Panc1 (cell line): Measurements from ENCODE around the gene DGCR8. TPM values are rescaled to one million over a fixed set of nuclear protein-coding genes. Genes with fewer than 3 reads are reported as not detected.

ENCODE experiments used
- ATAC-seq: fragments of 200-7000 bp; cut with Tn5 transposase; 2 replicates; pipeline ENCODE4 v1.9.1; 2020; ENCODE audit warnings: mild to moderate bottlenecking, moderate library complexity
- BruUV-seq: library from RNA; stranded (reverse); fragments of 400-500 nt; replicated peaks from 2 replicates; lab custom pipeline; 2021; lab: Mats Ljungman, UMichigan
- CTCF ChIA-PET: fragments of 300-600 bp; sonication (Branson Sonifier 250); formaldehyde crosslinking; loops from one replicate; lab custom pipeline; 2022; ENCODE audit warnings: antibody characterized with exemption; lab: Charles Lee
- POLR2A ChIA-PET: fragments of 300-600 bp; sonication (Branson Sonifier 250); formaldehyde crosslinking; loops from one replicate; lab custom pipeline; 2022; ENCODE audit warnings: antibody characterized with exemption; lab: Charles Lee
- DNase-seq: peaks from one replicate; pipeline ENCODE4 v3.0.0-alpha.2; 2010; ENCODE audit warnings: low read depth, low spot score
- H3K27ac ChIP-seq: 2 replicates; pipeline ENCODE4 v1.5.1; 2011; ENCODE audit warnings: mild to moderate bottlenecking, low read length, inconsistent platforms
- H3K27me3 ChIP-seq: fragments of 200-500 bp; sonication (Bioruptor generic); 2 replicates; pipeline ENCODE4 v1.6.0; 2014; ENCODE audit warnings: low read length, inconsistent platforms; ENCODE audit not compliant: control insufficient read depth, insufficient read depth
- H3K36me3 ChIP-seq: fragments of 200-500 bp; sonication (Bioruptor generic); 2 replicates; pipeline ENCODE4 v1.5.1; 2014; ENCODE audit warnings: inconsistent platforms, mild to moderate bottlenecking, low read length, moderate library complexity; ENCODE audit not compliant: control insufficient read depth, insufficient read depth
- H3K4me1 ChIP-seq: 2 replicates; pipeline ENCODE4 v1.5.1; 2011; ENCODE audit warnings: inconsistent platforms, mild to moderate bottlenecking, low read length, moderate library complexity; ENCODE audit not compliant: control insufficient read depth, insufficient read depth
- H3K4me3 ChIP-seq, 2 experiments: 2 replicates each; pipeline ENCODE4 v1.5.1; 2011 to 2012; ENCODE audit warnings: low read depth in 2 of 2, low read length in 2 of 2, mild to moderate bottlenecking in 2 of 2, inconsistent platforms in 1 of 2, moderate library complexity in 1 of 2
- H3K9me3 ChIP-seq: fragments of 200-500 bp; sonication (Bioruptor generic); 2 replicates; pipeline ENCODE4 v1.5.1; 2014; ENCODE audit warnings: low read depth, mild to moderate bottlenecking, inconsistent platforms, low read length, moderate library complexity; ENCODE audit not compliant: control insufficient read depth, insufficient read depth
- POLR2AphosphoS5 ChIP-seq: IDR thresholded peaks from 2 replicates; pipeline ENCODE4 v1.6.1; 2012; ENCODE audit warnings: mild to moderate bottlenecking, low read depth, low read length, moderate library complexity
- SIN3A ChIP-seq: IDR thresholded peaks from 2 replicates; pipeline ENCODE4 v1.6.1; 2012; ENCODE audit warnings: low read depth, mild to moderate bottlenecking, low read length, moderate library complexity, borderline replicate concordance; ENCODE audit not compliant: insufficient read depth
- TCF7L2 ChIP-seq: IDR thresholded peaks from 2 replicates; pipeline ENCODE4 v1.6.1; 2011; ENCODE audit warnings: mild to moderate bottlenecking, low read depth, low read length, inconsistent platforms
- in situ Hi-C: cut with HindIII; loops from 2 replicates; pipeline ENCODE4 v1.10.0; 2016; ENCODE audit warnings: low sequenced_read_pairs, low pct_unique_long_range_greater_than_20kb
- intact Hi-C: fragments of 100-400 bp; cut with micrococcal nuclease; formaldehyde crosslinking; loops from one replicate; pipeline ENCODE4 v1.10.0; 2022; ENCODE audit not compliant: unreplicated experiment
- total RNA-seq: library from RNA; stranded (reverse); gene quantifications from one replicate; pipeline ENCODE4 v1.2.1, GENCODE V29; 2021; ENCODE audit not compliant: unreplicated experiment
- TF ChIP-seq, protein P1 (sequence below), 2 experiments: IDR thresholded peaks; 2 replicates each; pipeline ENCODE4 v1.6.1; 2011 to 2012; ENCODE audit warnings: low read depth in 2 of 2, control low read depth in 1 of 2, low read length in 1 of 2, mild to moderate bottlenecking in 1 of 2, moderate library complexity in 1 of 2; ENCODE audit not compliant: insufficient read depth in 1 of 2
- TF ChIP-seq, protein P2 (sequence below): fragments of 450-650 bp; IDR thresholded peaks from 2 replicates; pipeline ENCODE4 v1.5.1; 2017; ENCODE audit warnings: mild to moderate bottlenecking

Gene DGCR8
- total RNA-seq, 1 experiment from 2014 or later, result 35.0 TPM

DNA sequence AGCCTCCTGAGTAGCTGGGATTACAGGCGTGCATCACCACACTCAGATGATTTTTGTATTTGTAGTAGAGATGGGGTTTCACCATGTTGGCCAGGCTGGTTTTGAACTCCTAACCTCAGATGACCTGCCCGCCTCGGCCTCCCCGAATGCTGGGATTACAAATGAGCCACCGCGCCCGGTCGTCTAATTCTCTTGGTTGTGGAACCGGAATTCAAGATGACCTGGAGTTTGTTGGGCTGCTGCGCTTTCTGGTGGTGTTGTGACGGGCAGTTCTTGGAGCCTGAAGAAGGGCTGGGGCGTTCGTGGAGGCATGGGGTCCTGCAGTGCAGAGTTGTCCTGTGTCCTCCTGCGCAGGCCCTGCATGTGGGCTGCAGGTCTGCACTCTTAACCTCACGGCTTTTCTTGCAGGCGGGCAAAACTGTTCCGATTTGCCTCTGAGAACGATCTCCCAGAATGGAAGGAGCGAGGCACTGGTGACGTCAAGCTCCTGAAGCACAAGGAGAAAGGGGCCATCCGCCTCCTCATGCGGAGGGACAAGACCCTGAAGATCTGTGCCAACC is 41.9 kb downstream of the DGCR8 start:
- ATAC-seq (no peak), DNase-seq (no peak)
- TF ChIP-seq POLR2AphosphoS5, result no peak
- TF ChIP-seq, protein P1, sequence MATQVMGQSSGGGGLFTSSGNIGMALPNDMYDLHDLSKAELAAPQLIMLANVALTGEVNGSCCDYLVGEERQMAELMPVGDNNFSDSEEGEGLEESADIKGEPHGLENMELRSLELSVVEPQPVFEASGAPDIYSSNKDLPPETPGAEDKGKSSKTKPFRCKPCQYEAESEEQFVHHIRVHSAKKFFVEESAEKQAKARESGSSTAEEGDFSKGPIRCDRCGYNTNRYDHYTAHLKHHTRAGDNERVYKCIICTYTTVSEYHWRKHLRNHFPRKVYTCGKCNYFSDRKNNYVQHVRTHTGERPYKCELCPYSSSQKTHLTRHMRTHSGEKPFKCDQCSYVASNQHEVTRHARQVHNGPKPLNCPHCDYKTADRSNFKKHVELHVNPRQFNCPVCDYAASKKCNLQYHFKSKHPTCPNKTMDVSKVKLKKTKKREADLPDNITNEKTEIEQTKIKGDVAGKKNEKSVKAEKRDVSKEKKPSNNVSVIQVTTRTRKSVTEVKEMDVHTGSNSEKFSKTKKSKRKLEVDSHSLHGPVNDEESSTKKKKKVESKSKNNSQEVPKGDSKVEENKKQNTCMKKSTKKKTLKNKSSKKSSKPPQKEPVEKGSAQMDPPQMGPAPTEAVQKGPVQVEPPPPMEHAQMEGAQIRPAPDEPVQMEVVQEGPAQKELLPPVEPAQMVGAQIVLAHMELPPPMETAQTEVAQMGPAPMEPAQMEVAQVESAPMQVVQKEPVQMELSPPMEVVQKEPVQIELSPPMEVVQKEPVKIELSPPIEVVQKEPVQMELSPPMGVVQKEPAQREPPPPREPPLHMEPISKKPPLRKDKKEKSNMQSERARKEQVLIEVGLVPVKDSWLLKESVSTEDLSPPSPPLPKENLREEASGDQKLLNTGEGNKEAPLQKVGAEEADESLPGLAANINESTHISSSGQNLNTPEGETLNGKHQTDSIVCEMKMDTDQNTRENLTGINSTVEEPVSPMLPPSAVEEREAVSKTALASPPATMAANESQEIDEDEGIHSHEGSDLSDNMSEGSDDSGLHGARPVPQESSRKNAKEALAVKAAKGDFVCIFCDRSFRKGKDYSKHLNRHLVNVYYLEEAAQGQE (IDR thresholded peaks at IDR 0.05; ENCODE audit: insufficient read depth in 1 of 2, low read depth in 2 of 2, low read length in 1 of 2), result no peak
- TF ChIP-seq, protein P2, sequence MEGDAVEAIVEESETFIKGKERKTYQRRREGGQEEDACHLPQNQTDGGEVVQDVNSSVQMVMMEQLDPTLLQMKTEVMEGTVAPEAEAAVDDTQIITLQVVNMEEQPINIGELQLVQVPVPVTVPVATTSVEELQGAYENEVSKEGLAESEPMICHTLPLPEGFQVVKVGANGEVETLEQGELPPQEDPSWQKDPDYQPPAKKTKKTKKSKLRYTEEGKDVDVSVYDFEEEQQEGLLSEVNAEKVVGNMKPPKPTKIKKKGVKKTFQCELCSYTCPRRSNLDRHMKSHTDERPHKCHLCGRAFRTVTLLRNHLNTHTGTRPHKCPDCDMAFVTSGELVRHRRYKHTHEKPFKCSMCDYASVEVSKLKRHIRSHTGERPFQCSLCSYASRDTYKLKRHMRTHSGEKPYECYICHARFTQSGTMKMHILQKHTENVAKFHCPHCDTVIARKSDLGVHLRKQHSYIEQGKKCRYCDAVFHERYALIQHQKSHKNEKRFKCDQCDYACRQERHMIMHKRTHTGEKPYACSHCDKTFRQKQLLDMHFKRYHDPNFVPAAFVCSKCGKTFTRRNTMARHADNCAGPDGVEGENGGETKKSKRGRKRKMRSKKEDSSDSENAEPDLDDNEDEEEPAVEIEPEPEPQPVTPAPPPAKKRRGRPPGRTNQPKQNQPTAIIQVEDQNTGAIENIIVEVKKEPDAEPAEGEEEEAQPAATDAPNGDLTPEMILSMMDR, result no peak
- TF ChIP-seq SIN3A, result no peak
- TF ChIP-seq TCF7L2, result no peak
- peaks cover 6% of the 10 kb centered on the region for H3K4me1 ChIP-seq
- no peak overlapping the region for H3K4me3 ChIP-seq
- H3K27me3 ChIP-seq, result no peaks in the 10 kb centered on the region
- peaks cover 18% of the 10 kb centered on the region for H3K36me3 ChIP-seq
- ChIA-PET CTCF (no interaction called here), POLR2A (no interaction called here)
- intact Hi-C loops, result no loop called here
- no peaks in the 10 kb centered on the region for H3K9me3 ChIP-seq
- no peak overlapping the region for H3K27ac ChIP-seq
- BruUV-seq, result no TSS peak
- in situ Hi-C loops, result no loop called here

DNA sequence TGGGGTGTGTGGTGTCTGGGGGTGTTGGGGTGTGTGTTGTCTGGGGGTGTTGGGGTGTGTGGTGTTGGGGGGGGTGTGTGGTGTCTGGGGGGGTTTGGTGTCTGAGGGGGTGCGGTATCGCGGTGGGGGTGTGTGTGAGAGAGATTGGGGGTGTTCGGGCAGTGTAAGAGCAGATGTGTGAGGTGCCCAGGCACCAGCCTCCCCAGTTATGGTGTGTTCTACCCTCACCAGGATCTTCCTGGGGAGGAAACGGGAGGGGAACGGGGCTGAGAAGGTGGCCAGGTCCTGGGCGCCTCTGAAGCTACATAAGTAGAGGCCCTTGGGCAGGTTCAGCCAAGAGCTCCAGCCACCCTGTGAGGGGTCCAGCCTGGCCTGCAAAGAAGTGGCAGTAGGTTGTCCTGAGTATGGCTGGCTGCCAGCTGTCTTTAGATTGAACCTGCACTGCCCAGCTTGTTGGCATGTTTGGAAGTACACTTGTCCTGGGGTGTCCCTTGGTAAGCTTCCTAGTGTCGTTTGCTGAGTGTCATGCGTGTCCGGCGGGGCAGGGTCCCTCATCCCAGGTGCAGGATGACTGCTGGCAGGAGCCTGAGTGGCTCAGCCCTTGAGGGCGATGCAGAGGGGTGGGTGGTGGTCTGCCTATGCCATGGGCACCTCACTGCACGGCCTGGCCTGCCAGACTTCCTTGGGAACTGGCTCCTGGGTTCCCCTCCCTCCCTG is 43.5 kb downstream of the DGCR8 start:
- Histone ChIP-seq H3K27me3 (no peaks in the 10 kb centered on the region), H3K9me3 (no peaks in the 10 kb centered on the region), H3K4me1 (peaks cover 6% of the 10 kb centered on the region), H3K4me3 (no peak overlapping the region), H3K27ac (no peak overlapping the region), H3K36me3 (peaks cover 12% of the 10 kb centered on the region)
- intact Hi-C loops, result no loop called here
- POLR2A ChIA-PET, result no interaction called here
- in situ Hi-C loops, result no loop called here
- TF ChIP-seq TCF7L2 (no peak), POLR2AphosphoS5 (no peak), SIN3A (no peak)
- TF ChIP-seq, protein P1 (IDR thresholded peaks at IDR 0.05; ENCODE audit: insufficient read depth in 1 of 2, low read depth in 2 of 2, low read length in 1 of 2), result no peak
- TF ChIP-seq, protein P2, result no peak
- BruUV-seq, result no TSS peak
- ATAC-seq (no peak), DNase-seq (no peak)
- CTCF ChIA-PET, result no interaction called here
